Sigmoid colon (tissue), 4 donors: Measurements from ENCODE around the gene SAP30.

Experiments
- CTCF ChIP-seq, 4 experiments: fragments of 450-650 bp in 3 of 4; fragments of 200-600 bp in 1 of 4; IDR thresholded peaks; one replicate each; pipeline ENCODE4 v1.5.1; 2016 to 2019; ENCODE audit warnings: antibody characterized with exemption in 4 of 4, mild to moderate bottlenecking in 3 of 4, moderate library complexity in 2 of 4
- EP300 ChIP-seq, 4 donors: sonication (generic); formaldehyde crosslinking; IDR thresholded peaks; one replicate each; pipeline ENCODE4 v1.6.1; 2017; ENCODE audit warnings: antibody characterized with exemption in 4 of 4
- POLR2A ChIP-seq, 2 donors: fragments of 450-650 bp; IDR thresholded peaks; one replicate each; pipeline ENCODE4 v1.6.1; 2016; ENCODE audit warnings: antibody characterized with exemption in 2 of 2, mild to moderate bottlenecking in 2 of 2, moderate library complexity in 2 of 2
- POLR2AphosphoS5 ChIP-seq, 4 donors: sonication (generic); formaldehyde crosslinking; IDR thresholded peaks; one replicate each; pipeline ENCODE4 v1.6.1; 2017; ENCODE audit warnings: antibody characterized with exemption in 4 of 4

GRCh38 chr4:173424899-173425805, 54.4 kb downstream of the SAP30 start:
- TF ChIP-seq CTCF (IDR thresholded peaks at IDR 0.05) (no peak), POLR2AphosphoS5 (IDR thresholded peaks at IDR 0.05) (no peak), EP300 (IDR thresholded peaks at IDR 0.05) (no peak), POLR2A (IDR thresholded peaks at IDR 0.05) (no peak)
